GM23248 (cell line): ENCODE measurements around the gene CDC42SE2. TPM values are rescaled to one million over a fixed set of nuclear protein-coding genes. Genes with fewer than 3 reads are reported as not detected.

Experiments used
- DNase-seq: peaks from one replicate; pipeline ENCODE4 v3.0.0-alpha.2; 2015
- H2AFZ ChIP-seq: fragments of 200-600 bp; sonication (generic); 2 replicates; pipeline ENCODE4 v1.6.1; 2016; ENCODE audit warnings: antibody characterized with exemption
- H3F3A ChIP-seq: fragments of 200-600 bp; sonication (generic); 2 replicates; pipeline ENCODE4 v1.6.1; 2016; ENCODE audit warnings: mild to moderate bottlenecking, antibody characterized with exemption, mixed run types; ENCODE audit not compliant: insufficient read depth
- H3K27ac ChIP-seq: fragments of 200-600 bp; sonication (generic); 2 replicates; pipeline ENCODE4 v1.5.1; 2016; ENCODE audit warnings: mild to moderate bottlenecking
- H3K27me3 ChIP-seq: fragments of 200-600 bp; sonication (generic); replicated peaks from 2 replicates; pipeline ENCODE4 v1.6.1; 2016; ENCODE audit warnings: mild to moderate bottlenecking; ENCODE audit not compliant: insufficient read depth
- H3K36me3 ChIP-seq: fragments of 200-600 bp; sonication (generic); 2 replicates; pipeline ENCODE4 v1.6.1; 2016; ENCODE audit warnings: low read depth, mild to moderate bottlenecking
- H3K4me1 ChIP-seq: fragments of 200-600 bp; sonication (generic); 2 replicates; pipeline ENCODE4 v1.6.1; 2016; ENCODE audit warnings: mild to moderate bottlenecking; ENCODE audit not compliant: insufficient read depth
- H3K4me2 ChIP-seq: fragments of 200-600 bp; sonication (generic); one replicate; pipeline ENCODE4 v1.6.1; 2016; ENCODE audit warnings: mild to moderate bottlenecking; ENCODE audit not compliant: unreplicated experiment
- H3K4me3 ChIP-seq: fragments of 200-600 bp; sonication (generic); 2 replicates; pipeline ENCODE4 v1.5.1; 2016; ENCODE audit warnings: mild to moderate bottlenecking
- H3K79me2 ChIP-seq: fragments of 200-600 bp; sonication (generic); 2 replicates; pipeline ENCODE4 v1.6.1; 2016; ENCODE audit warnings: mild to moderate bottlenecking; ENCODE audit not compliant: insufficient read depth
- H3K9ac ChIP-seq: fragments of 200-600 bp; sonication (generic); 2 replicates; pipeline ENCODE4 v1.6.1; 2016; ENCODE audit warnings: mild to moderate bottlenecking
- H3K9me2 ChIP-seq: fragments of 200-600 bp; sonication (generic); 2 replicates; pipeline ENCODE4 v1.6.1; 2016; ENCODE audit warnings: mixed run types, mild to moderate bottlenecking, moderate library complexity; ENCODE audit not compliant: insufficient read depth
- H3K9me3 ChIP-seq: fragments of 200-600 bp; sonication (generic); one replicate; pipeline ENCODE4 v1.6.1; 2017; ENCODE audit warnings: low read depth
- H4K20me1 ChIP-seq: fragments of 200-600 bp; sonication (generic); 2 replicates; pipeline ENCODE4 v1.6.0; 2016; ENCODE audit not compliant: insufficient read depth
- EZH2 ChIP-seq: fragments of 200-600 bp; sonication (generic); IDR thresholded peaks from 2 replicates; pipeline ENCODE4 v1.6.1; 2018; ENCODE audit warnings: antibody characterized with exemption, mild to moderate bottlenecking; ENCODE audit not compliant: insufficient read depth, poor library complexity, severe bottlenecking
- EZH2phosphoT487 ChIP-seq: fragments of 200-600 bp; sonication (generic); IDR thresholded peaks from 2 replicates; pipeline ENCODE4 v1.6.1; 2018; ENCODE audit warnings: antibody characterized with exemption, moderate library complexity, mild to moderate bottlenecking, low read depth; ENCODE audit not compliant: insufficient read depth
- WGBS, 2 experiments: methylation state at CpG; one replicate each; pipeline ENCODE4 v1.1.6; 2015 to 2017; ENCODE audit warnings: low lambda C conversion rate in 2 of 2, low coverage in 1 of 2; ENCODE audit errors: missing lambda C conversion rate in 2 of 2; 5-methylcytosine and 5-hydroxymethylcytosine counted together
- in situ Hi-C: fragments of 300-500 bp; cut with MboI; formaldehyde crosslinking; loops from 2 replicates; pipeline ENCODE4 v1.15.0; 2020
- polyA plus RNA-seq: library from polyadenylated mRNA; unstranded; fragments of >200 nt; fragmentation: Nextera tagmentation; extraction: Ambion mirVana; gene quantifications from 2 replicates; pipeline ENCODE4 v1.2.1, GENCODE V29; 2016
- total RNA-seq: library from RNA; depleted of rRNA; stranded (reverse); fragments of >200 nt; shearing (Covaris generic); gene quantifications from 2 replicates; pipeline ENCODE4 v1.2.3, GENCODE V29; 2014

The CDC42SE2 gene
- total and polyA plus RNA-seq, 2 experiments from 2014 or later, result 13.7 to 17.5 TPM

DNA sequence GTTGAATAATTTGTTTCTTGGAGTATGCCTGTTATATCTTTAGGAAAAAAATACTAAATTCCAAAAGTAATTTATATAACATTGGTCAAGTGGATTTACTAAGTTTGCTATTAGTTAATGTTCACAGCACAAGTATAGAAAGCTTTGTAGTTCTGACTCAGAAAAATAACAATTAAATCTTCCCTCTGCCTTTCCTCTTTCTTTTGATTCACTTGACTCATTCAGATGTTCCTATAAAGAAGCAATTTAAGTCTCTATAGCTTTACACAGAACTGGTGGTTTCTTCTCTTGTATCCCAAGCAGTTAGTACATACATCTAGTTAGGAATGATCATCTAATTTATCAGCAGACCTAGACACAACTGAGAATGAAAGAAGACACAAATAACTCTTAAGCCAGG is 4.5 kb upstream of the CDC42SE2 start:
- H3K9me2 ChIP-seq, result no peaks in the 10 kb centered on the region
- H3K4me3 ChIP-seq, result no peak overlapping the region
- H3K27ac ChIP-seq, result no peak overlapping the region
- in situ Hi-C loops, result no loop called here
- H3K27me3 ChIP-seq, result no peaks in the 10 kb centered on the region
- 0 out of 2 replicates have a peak, but pooled peaks cover 3% of the 10 kb centered on the region for H3K4me1 ChIP-seq
- no peaks in the 10 kb centered on the region for H3F3A ChIP-seq
- no peaks in the 10 kb centered on the region for H3K36me3 ChIP-seq
- no peak overlapping the region for H3K4me2 ChIP-seq
- H3K9ac ChIP-seq, result no peak overlapping the region
- no peaks in the 10 kb centered on the region for H3K9me3 ChIP-seq
- no peaks in the 10 kb centered on the region for H4K20me1 ChIP-seq
- no peaks in the 10 kb centered on the region for H3K79me2 ChIP-seq
- no peak overlapping the region for H2AFZ ChIP-seq
- DNase-seq, result no peak
- no peak for TF ChIP-seq EZH2
- no peak for TF ChIP-seq EZH2phosphoT487

DNA sequence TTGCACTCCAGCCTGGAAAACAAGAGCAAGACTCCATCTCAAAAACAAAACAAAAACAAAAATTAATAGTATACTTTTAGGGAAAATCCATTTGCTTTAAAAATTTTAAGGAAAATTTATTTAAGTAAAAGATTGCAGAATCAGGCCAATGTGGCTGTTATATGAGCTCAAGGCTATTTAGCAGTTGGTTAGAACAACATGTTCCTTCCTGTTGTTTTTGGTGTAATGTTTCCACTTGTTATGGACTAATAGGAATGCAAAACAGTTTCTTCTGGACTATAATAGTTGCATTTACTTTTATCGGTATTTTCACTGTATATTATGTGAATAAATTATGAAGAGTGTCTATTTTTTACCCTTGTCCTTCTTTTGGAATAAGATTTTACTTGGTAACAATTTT is 3.0 kb upstream of the CDC42SE2 start:
- Histone ChIP-seq H3K4me1 (peaks cover 14% of the 10 kb centered on the region), H3K27ac (no peak overlapping the region), H3K36me3 (no peaks in the 10 kb centered on the region), H4K20me1 (no peaks in the 10 kb centered on the region), H3F3A (no peaks in the 10 kb centered on the region), H3K79me2 (peaks cover 15% of the 10 kb centered on the region), H2AFZ (no peak overlapping the region), H3K4me2 (no peak overlapping the region), H3K9ac (no peak overlapping the region), H3K9me2 (no peaks in the 10 kb centered on the region), H3K27me3 (no peaks in the 10 kb centered on the region), H3K4me3 (no peak overlapping the region), H3K9me3 (no peaks in the 10 kb centered on the region)
- no peak for DNase-seq
- in situ Hi-C loops, result no loop called here
- 36 to 55% methylated on average over 1 of the region's 1 CpG for WGBS, 2 experiments
- TF ChIP-seq EZH2phosphoT487 (no peak), EZH2 (no peak)

GRCh38 chr5:131261483-131261882 is 2.4 kb upstream of the CDC42SE2 start:
- Histone ChIP-seq H3K9me2 (no peaks in the 10 kb centered on the region), H3K4me3 (no peak overlapping the region), H2AFZ (no peak overlapping the region), H4K20me1 (no peaks in the 10 kb centered on the region), H3K36me3 (no peaks in the 10 kb centered on the region), H3F3A (no peaks in the 10 kb centered on the region), H3K9me3 (no peaks in the 10 kb centered on the region), H3K27ac (no peak overlapping the region), H3K9ac (no peak overlapping the region), H3K4me1 (peaks cover 14% of the 10 kb centered on the region), H3K4me2 (no peak overlapping the region), H3K27me3 (no peaks in the 10 kb centered on the region), H3K79me2 (peaks cover 21% of the 10 kb centered on the region)
- TF ChIP-seq EZH2phosphoT487 (no peak), EZH2 (no peak)
- in situ Hi-C loops, result no loop called here
- no peak for DNase-seq
- WGBS, 2 experiments, result 89 to 90% methylated on average over 6 of the region's 6 CpGs

GRCh38 chr5:131262953-131263541 is 806 bp upstream of the CDC42SE2 start:
- Histone ChIP-seq H3K9me2 (no peaks in the 10 kb centered on the region), H2AFZ (peak overlapping the region; percentile 88), H4K20me1 (no peaks in the 10 kb centered on the region), H3K9ac (peak overlapping the region; percentile 79), H3F3A (no peaks in the 10 kb centered on the region), H3K4me3 (peak overlapping the region; percentile 92), H3K79me2 (peaks cover 36% of the 10 kb centered on the region), H3K27me3 (no peaks in the 10 kb centered on the region), H3K36me3 (no peaks in the 10 kb centered on the region), H3K27ac (no peak overlapping the region), H3K9me3 (no peaks in the 10 kb centered on the region), H3K4me2 (peak overlapping the region; percentile 89), H3K4me1 (peaks cover 11% of the 10 kb centered on the region)
- in situ Hi-C loops, result no loop called here
- peak; percentile 40 for DNase-seq
- WGBS, 2 experiments, result 13 to 15% methylated on average over 10 of the region's 10 CpGs
- TF ChIP-seq EZH2phosphoT487, result no peak
- TF ChIP-seq EZH2, result no peak
